NCI-H748 treated with DMSO at 0.1 percent for 48 hours (cell line): ENCODE results near the gene CCDC73.
A peak's percentile ranks its signal among the peaks of the same experiment; 100 is the strongest.
"Not testable (repeated sequence)": the region's sequence is repeated elsewhere in the genome, so short reads cannot be mapped to it uniquely, and the experiment has no call there.

Experiments used
- DNase-seq: peaks from one replicate; lab custom pipeline; 2025; lab: John Stamatoyannopoulos, UW

CCDC73 gene

DNA sequence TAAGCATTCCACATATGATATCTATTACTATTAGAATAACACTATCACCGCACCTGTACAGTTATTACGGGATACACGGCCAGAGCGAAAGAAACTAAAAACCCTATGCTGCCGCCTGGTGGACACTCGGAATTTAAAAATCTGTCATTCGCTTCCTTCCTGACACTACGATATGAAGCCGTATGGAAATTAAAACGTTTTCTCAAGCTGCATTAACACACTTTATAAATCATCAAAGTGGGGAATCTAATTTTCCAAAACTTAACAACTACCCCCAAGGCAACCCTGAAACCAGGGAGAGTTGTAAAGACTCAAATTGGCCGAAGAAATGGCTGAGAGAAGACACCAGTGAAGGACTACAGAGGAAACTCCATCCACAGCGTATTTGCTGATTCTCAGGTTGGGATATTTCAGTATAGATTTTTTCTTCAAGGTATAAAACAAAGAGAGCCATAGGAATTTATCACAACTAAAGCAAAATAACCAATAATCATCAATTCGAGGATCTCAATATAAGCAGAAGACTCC, 1.4 kb downstream of the CCDC73 start:
- DNase-seq, result peak; percentile 68

DNA sequence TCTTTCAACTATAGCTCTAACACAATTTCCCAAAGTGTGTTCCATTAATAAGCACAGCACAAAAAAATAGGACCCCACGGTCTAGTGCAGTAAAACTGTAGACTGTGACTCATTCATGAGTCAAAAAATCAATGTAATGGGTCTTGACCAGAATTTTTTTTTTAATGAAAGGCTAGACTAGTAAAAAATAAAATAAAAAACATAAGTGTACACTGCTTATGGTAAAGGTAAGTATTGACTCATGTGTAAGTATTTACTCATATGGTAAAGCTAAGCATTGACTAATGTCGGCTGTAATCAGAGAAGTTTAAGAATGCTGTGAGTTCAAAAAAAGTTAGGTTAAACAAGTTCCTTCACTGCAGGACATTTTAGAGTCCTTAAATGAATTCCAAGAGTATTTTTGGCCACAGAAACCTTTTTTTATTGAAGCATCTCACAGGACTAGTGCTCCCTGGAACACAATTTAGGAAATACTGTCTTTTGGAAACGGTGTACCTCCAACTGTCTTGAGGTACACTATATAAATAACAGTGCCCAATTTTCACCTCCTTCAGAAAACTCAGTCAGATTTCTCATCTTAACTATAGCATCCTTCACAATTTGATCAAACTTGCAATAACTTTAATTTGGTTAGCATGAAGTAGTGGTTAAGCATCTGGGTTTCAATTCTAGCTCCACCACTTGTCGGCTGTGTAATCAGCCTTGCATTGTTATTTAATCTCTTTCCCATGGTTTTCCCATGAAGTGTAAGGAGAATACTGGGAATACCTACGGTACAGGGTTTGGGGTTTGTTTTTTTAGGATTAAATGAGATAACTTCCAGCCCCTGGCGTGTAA, 2.1 kb downstream of the CCDC73 start:
- no peak for DNase-seq

DNA sequence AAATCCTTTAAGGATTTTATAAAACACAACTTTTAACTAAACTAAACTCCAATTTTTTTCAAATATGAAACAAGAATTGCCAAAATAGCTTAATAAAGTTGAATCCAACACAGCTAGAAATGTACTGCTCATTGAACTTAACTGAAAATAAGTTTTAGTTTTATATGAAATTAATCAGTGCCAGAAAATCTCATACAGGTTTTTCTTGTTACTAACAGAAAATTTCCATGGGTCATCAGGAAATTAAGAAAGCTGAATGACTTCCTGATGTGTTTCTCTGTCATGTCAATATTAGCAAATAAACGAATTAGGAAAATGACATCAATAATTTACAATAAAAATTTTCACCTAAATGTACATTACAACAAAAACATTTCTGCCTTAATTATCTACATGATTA, 3.5 kb downstream of the CCDC73 start:
- DNase-seq, result no peak

DNA sequence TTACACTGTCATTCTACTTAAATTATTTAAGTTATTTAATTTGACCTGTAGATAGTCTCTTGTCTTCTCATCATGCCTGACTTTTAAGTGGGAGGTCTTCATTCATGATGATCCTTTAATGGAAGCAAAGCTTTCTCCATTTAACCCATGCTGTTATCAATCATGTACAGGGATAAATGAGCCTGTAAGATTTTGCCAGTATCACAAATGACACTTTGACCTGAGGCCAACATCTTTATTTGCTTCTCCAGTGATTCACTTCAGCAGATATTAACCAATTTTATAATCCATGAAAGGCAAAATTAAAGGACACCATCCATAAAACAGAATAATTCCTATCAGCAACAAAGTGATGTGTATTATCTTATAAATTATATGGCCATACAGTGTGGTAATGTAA, 7.7 kb downstream of the CCDC73 start:
- DNase-seq, result no peak

DNA sequence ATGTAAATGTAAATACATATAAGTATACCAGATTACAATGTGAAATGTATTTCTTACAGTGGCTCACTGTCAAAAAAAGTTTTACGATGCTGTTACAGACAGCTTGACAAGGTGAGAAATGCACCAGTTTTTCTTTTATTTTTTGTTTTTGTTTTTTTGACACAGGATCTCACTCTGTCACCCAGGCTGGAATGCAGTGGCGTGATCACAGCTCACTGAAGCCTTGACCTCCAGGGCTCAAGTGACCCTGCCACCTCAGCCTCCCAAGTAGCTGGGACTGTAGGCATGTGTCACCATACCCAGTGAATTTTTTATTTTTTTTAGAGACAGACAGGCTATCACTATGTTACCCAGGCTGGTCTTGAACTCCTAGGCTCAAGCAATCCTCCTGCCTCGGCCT, 9.2 kb downstream of the CCDC73 start:
- DNase-seq, result no peak

DNA sequence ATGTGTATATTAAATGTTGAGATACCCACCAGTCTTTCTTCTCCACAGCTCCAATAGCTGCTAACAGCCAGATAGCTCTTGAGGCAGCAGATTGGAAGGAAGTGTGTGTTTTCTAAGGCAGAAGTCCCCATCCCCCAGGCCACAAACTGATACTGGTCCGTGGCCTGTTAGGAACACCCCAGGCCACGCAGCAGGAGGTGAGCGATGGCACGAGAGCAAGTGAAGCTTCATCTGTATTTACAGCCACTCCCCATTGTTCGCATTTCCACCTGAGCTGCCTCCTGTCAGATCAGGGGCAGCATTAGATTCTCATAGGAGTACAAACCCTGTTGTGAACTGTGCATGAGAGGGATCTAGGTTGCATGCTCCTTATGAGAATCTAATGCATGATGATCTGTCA, 12.7 kb downstream of the CCDC73 start:
- DNase-seq, result no peak

DNA sequence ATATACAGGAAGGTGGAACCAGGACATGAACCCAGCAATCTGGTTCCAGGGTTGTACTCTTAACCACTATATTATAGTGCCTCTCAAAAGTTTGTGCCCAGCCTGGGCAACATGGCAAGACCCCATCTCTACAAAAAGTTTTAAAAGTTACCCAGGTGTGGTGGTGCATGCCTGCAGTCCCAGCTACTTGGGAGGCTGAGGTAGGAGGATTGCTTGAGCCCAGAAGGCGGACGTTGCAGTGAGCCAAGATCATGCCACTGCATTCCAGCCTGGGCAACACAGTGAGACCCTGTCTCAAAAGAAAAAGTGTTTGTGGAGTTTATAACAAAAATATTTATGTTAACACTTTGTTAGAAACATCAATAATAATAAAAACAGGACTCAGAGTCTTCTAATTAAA, 13.6 kb downstream of the CCDC73 start:
- DNase-seq, result not testable (repeated sequence)

DNA sequence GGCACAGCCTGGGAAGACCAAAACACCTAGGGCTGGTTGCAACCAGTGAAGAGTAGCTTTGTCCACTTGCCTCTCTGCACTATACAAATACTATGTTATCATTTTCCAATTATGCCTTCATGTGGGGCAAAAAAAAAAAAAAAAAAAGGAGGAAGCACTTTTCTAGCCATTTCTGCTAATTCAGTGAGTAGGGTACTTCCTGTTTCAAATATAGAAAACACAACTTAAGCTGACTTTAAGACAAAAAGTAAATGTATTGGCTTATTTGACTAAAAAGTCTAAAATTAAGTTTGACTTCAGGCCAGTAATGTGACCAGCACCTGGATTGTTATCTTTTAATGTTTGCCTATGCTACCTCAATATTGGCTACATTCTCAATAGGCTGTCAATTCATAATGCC, 15.3 kb downstream of the CCDC73 start:
- no peak for DNase-seq

DNA sequence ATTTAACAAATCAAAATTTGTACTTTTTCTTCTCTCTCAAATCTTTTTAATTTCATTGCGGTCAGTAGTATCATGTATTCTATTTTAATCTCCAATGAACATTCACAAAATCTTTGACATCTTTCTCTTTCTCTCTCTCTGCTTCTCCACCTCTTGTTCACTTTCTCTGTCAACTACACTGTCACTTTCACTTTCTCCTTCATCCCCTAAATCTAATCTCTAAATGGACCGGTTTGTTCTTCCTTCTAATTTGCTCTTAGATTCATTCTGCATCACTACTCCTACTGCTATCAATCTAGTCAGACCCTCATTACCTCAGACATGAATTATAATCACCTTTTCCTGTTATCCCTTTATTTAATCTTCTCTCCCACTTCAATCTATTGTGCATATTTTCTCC, 18.6 kb downstream of the CCDC73 start:
- DNase-seq, result no peak

DNA sequence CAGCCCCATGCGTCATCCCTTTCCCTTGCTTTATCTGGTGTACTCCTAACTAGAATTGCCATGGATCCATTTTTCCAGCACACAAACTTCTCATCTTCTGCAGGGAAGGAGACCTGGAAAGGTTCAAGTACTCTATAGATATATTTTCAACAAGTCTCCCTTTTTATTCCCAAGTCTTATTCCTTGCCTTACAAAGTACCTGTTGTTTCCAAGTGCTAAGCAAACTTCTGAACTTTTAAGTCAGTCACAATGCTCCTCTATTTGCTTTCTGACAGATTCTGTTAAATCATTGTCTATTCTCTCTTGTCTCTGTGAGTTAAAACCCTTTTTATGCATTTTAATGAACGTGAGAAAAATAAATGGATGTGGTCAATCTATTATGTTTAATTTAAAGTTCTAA, 20.4 kb downstream of the CCDC73 start:
- no peak for DNase-seq

DNA sequence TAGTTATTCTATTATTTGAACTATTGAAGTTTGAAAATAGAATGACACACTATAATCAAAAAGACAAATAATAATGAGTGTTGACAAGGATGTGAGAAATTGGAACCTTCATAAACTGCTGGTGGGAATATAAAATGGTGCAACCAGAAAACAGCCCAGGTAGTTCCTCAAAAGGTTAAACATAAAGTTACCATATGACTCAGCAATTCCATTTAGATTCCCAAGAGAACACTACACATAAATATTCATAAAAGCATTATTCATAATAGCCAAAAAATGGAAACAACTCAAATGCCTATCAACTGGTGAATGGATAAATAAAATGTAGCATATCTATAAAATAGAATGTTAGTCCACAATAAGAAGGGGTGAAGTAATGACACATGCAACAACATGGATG, 21.7 kb downstream of the CCDC73 start:
- no peak for DNase-seq

DNA sequence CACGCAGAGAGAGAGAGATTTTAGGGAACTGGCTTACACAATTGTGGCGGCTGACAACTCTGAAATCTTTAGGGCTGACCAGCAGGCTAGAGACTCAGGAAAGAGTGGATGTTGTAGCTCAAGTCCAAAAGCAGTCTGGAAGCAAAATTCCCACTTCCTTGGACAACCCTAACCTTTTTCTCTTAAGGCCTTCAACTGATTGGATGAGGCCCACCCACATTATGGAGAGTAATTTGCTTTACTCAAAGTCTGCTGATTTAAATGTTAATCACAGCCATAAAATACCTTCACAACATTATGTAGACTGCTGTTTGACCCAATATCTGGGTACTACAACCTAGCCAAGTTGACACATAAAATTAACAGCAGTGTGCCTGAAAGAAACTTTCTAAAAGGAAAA, 32.7 kb downstream of the CCDC73 start:
- not testable (repeated sequence) for DNase-seq

DNA sequence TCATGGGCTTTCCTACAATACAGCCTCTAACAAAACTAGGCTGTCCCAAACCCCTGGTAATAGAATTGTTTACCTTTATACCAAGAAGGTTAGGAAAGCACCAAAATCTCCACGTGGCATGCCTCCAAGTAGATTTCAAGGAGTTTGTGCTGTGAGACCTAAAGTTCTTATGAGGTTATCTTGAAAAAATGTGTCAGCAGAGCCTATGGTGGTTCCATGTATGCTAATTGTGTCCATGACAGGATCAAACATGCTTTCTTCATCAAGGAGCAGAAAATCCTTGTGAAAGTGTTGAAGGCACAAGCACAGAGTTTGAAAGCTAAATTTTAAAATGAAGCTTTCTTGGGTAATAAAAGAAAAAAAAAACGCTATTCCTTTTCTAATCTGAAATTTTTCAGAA, 36.2 kb downstream of the CCDC73 start:
- no peak for DNase-seq

DNA sequence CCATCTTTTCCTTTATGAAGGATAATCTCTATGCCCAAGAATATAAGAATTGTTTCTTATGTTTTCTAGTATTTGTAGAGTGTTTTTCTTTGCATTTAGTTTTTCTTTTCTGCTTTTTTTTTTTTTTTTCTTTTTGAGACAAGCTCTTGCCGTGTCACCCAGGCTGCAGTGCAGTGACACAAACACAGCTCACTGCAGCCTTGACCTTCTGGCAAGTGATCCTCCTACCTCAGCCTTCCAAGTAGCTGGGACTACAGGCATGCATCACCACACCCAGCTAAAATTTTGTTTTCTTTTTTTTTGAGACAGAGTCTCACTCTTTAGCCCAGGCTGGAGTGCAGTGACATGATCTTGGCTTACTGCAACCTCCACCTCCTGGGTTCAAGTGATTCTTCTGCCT, 41.3 kb downstream of the CCDC73 start:
- DNase-seq, result not testable (repeated sequence)

DNA sequence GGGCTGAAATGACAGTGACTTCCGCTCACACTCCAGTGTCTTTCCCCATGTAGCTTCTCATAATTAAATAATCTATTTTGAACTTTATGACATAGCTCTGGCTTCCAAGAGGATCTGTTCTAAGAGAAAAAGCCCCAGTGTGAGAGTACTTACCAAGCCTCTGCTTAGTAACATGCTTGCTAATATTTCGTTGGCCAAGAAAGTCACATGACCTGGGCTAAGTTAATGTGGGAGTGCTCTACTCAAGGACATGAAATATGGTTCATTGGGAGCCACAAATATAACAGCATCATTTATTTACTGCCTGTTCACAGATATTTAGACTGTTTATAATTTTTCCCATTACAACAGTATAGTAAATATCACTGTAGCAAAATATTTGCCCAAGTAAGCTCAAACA, 42.5 kb downstream of the CCDC73 start:
- DNase-seq, result no peak

DNA sequence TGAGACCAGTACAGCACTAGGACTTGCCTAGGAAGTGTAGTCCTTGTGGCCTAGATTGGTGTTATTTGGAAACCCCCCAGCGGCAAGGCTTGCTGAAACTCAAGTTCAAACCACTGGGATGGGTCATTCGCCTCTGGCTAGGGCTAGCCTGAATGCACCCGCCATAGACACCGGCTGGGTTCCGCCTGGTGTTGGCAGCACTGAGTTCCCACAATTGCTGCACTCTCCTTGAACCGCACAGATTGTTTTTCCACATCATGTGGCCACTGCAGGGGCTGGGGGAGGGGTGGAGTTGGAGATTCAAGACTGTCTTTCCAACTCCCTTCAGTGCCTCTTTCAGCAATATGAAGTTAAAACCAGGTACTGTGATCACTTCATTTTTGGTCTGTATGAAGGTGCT, 43.1 kb downstream of the CCDC73 start:
- no peak for DNase-seq

DNA sequence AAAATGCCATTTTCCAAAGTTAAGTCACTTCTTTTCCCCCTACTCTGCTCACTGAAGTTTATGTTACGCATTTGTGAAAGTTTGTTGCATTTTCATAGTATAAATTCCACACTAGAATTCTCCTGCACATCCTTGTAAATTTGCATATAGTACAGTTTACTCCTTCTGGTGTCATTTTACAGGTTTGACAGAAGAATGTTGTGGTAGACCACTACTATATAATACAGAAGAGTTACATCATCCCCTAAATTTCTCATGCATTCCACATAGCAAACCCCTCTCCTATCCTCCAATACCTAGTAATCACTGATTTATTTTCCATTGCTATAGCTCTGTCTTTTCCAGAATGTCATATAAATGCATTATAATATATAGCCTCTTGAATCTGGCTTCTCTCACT, 64.5 kb downstream of the CCDC73 start:
- DNase-seq, result no peak

DNA sequence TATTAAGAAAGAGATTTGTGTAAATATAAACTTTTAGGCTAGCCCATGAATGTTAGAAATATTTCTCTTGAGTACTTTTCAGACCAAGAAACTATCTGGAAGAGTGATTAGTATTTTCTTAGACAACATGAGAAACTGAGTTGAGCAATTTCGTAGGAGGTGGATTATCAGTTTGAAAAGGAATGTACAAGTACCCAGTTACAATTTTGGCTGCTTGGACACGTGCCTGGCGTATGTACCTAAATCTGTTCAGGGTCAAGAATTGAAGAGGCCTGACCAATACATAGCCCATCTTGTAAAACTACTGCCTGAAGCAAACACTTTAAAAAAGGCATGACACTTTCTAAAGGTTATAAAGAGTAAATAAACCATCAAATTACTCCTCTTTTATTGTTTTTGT, 71.1 kb downstream of the CCDC73 start:
- DNase-seq, result no peak

DNA sequence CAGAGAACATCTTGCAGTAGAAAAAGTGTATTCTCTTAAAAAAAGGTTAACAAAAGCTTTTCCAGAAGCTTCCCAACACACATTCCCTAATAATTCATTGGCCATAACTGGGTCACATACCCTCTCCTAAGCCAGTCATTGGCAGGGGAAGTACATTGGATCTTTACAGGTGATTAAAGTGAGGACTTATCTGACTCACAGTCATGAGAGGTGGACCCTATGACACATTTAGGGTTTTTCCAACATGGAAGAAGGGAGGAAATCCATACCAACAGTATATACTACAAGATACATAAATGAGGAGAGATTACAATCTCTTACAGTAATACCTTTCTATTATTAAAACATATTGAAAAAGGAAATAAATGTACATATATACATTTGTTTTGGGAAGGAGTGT, 72.2 kb downstream of the CCDC73 start:
- no peak for DNase-seq

DNA sequence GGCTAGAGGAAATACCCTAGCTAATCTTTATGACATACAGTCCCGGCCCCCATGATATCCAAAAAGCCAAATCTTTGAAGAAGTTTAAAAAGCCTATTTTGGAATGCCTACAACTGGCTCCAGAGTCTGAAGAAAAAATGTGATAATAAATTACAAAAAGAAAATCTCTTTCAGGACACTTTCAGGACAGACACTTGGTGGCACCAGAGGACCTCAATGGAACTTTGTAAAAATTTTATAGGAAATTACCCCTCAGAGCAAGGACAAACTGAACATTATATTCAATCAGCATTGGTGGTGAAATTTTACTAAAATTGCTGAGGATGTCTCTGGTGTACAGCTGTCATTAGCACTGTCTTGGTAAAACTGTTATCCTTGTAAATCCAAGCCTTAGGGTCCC, 81.0 kb downstream of the CCDC73 start:
- no peak for DNase-seq

DNA sequence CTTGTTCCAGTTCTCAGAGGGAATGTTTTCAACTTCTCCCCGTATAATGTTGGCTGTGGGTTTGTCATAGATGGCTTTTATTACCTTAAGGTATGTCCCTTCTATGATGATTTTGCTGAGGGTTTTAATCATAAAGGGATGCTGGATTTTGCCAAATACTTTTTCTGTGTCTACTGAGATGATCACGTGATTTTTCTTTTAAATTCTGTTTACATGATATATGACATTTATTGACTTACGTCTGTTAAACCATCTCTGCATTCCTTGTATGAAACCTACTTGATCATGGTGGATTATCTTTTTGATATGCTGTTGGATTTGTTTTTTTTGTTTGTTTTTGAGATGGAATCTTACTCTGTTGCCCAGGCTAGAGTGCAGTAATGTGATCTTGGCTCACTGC, 85.5 kb downstream of the CCDC73 start:
- not testable (repeated sequence) for DNase-seq

DNA sequence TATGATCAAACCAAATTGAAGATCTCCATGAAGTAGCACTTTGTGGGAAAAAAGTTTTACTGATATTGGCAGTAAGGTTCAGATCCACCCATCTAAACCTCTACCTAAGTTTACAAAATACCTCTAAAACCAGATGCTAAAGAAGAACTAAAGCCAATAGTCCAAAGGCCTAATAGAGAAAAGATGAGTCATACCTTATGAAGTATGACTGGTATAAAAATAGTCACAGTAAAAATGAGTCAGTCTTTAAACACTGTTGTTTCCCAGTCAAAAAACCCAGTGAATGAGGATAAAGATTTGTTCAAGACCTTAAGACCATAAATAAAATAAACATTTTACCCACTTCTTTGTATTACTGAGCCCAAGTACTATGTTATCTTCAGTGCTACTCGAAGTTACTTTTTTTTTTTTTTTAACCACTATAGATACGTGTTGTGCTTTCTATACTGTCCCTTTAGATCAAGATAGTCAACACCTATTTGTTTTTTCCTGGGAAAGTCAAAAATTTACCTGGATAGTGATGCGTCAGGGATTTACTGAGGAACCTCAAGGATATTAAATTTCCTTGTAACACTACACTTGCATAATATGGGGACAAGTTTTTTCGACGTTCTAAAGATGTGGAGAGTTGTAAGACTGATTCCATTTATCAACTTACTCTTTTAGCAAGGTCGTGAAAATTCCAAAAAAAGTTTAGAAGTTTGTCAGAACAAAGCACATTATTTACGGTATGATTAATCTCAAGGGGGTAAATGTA, 87.3 kb downstream of the CCDC73 start:
- no peak for DNase-seq

DNA sequence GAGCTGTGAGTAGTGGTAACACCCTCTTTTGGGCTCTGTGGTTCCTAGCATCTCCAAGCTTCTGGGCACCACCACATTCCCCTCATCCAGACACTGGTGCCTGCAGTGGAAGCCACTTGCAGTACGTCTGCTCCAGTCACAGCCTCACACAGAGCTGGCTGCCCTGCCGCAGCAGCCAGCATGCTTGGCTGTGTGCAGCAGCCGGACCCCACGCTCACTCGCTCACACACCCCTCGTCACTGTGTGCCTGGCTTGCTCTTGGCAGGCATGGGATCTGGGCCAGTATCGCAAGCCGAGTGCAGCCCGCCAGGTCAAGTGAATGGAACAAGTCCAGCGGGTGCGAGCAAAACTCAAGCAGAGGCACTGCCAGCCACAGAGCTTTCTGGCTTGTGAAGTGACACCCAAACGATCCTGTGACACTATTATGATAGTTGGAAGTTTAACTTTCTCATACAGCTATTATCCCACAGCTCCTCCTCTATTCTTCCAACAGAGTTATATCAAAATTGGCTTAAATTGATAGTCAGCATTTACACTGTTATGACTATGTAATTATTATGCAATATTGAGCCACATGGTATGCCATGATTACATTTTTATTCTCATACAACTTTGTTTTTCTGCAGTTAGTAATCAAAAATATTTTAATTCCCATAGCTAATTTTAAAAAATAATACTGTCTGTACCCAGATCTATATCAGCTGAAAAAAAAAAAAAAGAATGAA, 89.0 kb downstream of the CCDC73 start:
- DNase-seq, result no peak
